GM12892 (cell line): ENCODE data around the gene PYGB.

Experiments
- POLR2AphosphoS5 ChIP-seq: IDR thresholded peaks from 2 replicates; pipeline ENCODE4 v1.6.1; 2011; ENCODE audit warnings: low read depth, low read length, control low read depth
- TAF1 ChIP-seq: IDR thresholded peaks from 2 replicates; pipeline ENCODE4 v1.6.1; 2011; ENCODE audit warnings: low read depth, mild to moderate bottlenecking, control low read depth, low read length, borderline replicate concordance

DNA sequence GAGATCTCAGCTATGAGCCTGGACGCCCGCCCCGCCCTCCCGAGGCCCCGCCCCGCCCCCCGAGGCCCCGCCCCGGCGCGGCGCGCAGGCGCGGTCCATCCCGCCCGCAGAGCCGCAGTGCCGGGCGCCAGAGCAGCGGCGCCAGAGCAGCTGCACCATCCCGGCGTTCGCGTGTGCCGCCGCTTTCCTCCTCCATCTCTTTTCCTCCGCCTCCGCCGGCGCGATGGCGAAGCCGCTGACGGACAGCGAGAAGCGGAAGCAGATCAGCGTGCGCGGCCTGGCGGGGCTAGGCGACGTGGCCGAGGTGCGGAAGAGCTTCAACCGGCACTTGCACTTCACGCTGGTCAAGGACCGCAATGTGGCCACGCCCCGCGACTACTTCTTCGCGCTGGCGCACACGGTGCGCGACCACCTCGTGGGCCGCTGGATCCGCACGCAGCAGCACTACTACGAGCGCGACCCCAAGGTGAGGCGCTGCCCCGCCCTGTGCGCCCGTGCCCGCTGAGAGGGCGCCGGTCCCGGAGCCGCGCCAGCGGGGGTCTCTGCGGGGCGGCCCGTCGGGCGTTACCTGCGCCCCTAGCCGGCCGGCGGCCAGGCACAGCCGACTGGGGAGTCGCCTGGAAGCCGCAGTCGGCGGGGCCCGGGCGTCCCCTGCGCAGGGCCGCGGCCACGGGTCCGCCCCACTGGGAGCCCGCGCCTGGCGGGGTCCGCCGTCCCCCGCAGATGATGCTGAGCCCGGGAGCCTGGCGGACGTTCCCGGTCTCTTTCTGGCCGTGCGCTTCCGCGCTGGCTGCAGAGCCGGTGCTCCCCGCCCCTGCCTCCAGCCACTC lies at the start of gene PYGB:
- TF ChIP-seq TAF1 (no peak), POLR2AphosphoS5 (peak; percentile 91)
